GM19455 (cell line): ENCODE results near the gene TXNRD2.
"Not testable (repeated sequence)": the region's sequence is repeated elsewhere in the genome, so short reads cannot be mapped to it uniquely, and the experiment has no call there.

Source experiments
- ATAC-seq: cut with Tn5 transposase; IDR thresholded peaks from one replicate; pipeline ENCODE4 v1.9.1; 2021; ENCODE audit not compliant: unreplicated experiment

TXNRD2 gene

DNA sequence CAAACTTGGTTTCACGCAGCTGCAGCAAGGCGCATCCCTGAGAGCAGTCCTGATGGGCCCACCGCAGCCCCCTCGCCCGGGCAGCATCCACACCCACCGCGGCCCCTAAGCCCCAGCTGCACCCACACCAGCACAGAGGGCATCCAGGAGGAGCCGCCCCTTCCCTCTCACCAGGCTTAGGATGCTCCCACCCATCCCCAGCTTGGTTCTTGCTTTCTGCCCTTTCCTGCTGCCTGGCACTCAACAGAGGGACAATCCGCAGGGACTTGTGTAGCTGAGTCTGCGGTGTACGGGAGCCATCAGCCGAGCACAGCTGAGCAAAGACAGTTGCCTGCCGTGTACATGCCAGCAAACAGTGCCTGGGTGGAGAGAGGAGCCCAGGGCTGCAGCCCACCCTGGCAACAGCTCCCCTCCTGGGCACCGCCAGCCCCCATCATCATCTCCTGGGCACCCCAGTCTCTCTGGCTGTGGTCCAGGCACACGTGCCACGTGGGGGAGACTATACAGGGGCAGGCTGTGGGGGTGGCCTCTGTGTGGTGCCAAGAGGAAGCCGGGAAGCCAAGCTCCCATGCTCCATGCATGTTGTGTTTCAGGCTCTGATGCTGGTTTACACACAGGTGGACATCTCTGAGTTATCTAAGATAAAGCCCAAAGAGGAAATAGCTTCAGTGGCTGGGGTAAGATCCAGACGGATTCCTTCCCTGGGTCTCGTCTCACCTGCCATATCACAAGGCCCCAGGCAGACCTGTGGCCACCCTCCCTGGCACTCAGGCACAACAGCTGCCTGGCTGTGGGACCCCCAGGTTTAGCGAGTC is 50.9 kb downstream of the TXNRD2 start:
- ATAC-seq: no peak

DNA sequence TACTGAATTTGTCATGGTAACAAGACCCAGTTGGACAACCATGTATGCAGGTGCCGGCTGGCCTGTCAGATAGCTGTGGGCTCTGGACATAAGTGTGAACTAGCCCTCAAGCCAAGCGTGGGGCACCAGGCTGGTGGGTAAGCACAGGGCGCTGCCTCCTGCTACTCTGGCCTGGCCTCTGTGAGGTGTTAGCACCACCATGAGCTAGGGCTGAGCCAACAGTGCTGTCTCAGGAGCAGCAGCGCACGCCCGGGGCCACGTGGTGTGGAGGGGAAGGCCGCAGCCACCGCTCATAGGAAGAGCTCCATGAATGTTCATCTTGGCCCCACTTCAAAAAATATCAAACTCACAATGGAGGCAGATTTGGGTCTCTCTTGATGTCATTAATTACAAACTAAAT is 51.7 kb downstream of the TXNRD2 start:
- no peak for ATAC-seq

DNA sequence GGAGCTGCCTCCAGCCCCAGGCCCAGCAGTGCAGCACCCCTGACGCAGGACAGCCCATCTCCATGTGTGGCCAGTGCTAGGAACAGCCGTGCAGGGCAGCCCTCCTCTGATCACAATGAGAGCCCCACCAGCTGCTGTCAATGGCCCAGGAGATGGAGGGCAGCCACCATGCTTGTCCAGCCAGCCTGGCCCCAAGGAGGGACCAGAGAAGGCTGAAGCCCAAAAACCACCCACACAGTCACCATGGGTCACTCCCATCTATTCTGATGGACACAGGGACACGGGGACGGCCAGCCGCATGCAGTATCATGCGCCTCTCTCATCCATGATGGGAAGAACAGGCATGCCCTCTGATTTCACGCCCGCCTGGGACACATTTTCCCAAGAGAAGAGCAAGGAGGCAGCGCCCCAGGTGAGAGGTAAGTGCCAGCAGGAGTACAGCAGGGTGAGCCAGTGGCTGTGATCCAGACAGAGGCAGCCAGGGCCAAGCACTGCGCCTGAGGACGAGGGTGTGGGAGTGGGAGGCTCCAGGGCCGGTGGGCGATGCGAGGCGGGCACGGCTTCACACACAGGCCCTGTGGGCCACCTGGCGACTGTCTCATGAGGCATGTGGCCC is 53.4 kb downstream of the TXNRD2 start:
- ATAC-seq: no peak

DNA sequence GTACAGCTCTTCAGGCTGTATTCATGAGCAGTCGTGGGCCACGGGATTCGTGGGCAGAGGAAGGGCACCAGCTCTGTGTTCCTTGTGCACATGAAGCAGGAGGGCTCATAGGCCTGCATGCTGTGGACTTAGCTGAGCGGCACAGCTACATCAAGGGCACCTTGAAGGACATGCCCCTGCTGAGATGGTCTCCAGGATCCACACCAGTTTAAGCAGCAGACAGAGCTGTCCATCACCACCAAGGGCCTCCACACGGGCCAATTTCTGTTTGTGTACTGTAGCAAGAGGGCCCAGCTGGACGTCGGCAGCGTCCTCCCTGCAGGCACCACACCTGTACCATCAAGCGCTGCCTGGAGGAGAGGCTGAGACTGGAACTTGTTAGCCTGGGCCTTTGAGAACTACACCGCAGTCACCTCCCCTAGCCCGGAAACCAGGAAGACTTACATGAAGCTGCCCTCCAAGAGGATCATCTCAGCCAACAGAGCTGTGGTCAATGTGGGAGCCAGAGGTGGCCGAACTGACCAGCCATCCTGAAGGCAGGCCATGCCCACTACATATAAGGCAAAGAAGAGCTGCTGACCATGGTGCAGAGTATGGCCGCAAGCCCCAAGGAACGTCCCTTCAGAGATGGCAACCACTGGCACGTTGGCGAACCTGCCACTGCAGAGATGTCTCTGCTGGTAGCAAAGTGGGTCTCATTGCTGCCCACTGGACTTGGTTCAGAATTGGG is 54.2 kb downstream of the TXNRD2 start:
- ATAC-seq: no peak

DNA sequence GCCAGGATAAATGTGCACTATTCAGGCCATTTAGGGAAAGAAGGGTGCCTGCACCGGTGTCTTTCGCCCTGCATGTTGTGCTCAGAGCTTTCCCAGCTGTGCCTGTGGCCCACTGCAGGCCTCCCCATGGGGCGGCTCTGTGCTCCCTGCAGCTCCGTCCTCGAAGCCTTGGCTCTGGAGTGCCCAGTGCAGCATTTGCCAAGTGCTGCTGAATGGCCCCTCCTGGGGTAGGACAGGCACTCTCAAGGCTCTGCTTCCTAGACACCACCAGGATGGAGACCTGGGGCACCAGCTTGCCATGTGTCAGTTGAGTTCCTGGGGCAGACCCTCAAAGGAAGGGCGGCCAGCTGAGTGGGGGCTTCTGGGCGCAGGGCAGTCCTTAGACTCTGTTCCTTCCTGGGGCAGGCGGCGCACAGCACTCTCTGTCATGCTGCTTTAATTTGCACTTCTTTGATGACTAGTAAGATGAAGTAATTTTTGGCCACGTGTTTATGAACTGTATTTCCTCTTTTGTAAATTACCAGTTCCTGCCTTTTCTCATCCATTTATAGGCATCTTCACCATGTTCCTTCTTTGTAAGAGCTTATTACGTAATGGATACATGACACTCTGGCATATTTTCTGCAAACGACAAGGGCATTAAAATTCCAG is 54.9 kb downstream of the TXNRD2 start:
- no peak for ATAC-seq

DNA sequence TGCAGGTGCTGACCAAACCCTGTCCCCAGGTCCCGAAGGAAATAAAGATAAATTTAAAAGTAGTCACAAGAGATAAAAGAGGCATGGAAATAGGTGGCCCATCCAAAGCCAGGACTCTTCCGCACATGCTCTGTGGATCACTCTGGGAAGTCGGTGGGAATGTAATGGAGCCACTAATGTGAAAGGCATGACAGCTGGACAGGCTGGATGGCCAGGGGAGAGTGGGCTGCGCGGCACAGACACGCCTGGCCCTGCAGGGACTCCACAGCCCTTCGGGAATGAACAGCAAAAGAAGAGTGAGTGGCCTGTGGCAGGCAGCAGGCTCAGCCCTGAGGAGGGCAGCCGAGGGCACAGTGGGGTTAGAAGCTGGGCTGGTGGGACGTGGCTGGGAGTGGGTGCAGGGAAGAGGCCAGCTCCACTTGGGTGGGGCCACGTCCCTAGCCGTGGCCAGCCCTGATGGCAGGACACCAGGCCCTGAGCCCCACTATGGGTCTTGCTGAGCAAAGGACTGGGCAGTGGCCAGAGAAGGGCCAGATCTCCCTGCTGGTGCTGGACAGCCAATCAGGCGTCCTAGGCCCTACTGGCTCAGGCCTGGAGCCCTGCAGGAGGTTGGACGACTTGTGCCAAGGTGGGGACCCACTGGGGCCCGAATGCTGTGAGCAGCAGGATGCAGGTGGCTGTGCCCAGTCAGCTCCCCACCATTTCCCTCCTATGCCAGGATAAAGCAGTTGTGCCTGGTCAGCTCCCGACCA is 55.6 kb downstream of the TXNRD2 start:
- no peak for ATAC-seq

DNA sequence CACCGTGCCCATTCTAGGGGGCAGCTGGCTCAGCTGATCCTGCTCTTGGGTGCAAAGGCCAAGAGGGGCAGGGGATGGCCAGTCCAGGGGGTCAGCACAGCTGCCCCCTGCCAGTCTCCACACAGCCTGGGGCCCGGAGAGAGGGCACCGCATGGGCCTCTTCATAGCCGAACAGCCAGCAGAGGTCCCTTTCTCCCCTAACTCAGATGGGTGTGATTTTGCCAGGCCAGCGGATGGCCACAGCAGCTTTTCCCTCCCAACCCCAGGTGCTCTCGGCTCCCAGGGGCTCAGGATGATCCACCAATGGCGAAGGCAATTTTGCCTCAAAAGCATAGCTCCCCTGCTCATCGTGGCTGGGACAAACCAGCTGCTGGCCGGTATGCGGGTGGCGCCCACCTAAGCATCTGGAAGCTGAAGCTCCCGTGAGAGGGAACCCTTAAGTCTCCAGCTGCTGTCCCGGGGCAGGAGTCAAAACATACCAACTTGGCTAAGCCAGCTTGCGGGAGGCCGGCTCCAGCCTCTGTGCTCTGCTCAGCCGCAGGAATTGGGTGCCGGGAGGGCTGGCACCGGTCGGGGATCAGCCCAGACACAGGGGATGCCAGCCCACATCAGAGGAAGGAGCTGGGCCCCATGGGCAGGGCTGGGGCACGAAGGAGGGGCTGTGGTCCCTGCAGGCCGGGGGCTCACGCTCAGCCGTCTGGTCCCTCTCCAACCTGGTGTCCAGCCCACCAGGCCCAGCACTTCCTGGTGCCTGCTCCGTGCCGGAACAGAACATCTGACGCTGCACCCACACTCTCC is 56.5 kb downstream of the TXNRD2 start:
- no peak for ATAC-seq

DNA sequence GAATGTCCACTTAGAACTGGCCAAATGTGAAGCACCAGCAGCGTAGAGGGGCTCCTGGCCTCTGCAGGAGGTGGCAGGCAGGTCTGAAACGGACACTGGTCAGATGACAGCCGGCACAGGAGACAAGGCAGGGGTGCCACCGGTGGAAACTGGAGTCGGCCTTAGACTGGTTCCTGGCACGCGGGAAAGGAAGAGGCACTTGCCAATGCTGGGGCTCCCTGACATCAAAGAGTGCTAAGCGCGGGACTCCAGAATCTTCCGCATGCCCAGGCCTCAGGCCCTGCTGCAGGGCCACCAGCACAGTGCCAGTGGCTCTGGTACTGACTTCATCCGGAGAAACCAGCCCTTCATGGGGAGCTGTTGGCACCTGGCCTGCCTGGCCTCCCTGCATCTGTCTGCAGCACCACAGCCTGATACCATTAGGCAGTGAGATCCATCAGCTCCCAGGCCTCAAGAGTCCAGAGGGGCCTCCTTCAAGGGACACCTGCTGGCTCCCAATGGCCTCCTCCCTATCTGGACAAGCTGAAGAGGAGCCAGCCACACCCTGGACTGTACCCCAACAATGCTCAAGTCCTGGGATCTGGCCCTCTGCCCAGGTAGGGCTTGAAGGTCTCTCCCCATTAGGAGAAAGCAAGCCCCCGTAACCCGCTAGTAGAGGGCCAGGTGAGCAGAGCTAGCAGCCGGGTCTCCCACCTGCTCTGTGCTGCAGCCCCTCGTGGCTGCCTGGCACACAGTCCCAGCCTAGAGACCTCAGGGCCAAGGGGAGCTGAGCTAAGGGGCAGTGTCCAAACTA is 57.3 kb downstream of the TXNRD2 start:
- ATAC-seq: no peak

DNA sequence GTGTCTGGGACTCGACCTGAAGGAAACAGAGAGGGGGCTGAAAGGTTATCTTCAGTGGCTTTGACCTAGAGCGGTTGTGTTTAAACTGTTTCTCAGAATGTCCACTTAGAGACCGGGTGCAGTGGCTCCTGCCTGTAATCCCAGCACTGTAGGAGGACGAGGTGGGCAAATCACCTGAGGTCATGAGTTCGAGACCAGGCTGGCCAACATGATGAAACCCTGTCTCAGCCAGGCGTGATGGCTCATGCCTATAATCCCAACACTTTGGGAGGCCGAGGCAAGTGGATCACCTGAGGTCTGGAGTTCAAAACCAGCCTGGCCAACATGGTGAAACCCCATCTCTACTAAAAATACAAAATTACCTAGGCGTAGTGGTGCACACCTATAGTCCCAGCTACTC is 58.2 kb downstream of the TXNRD2 start:
- ATAC-seq: not testable (repeated sequence)

DNA sequence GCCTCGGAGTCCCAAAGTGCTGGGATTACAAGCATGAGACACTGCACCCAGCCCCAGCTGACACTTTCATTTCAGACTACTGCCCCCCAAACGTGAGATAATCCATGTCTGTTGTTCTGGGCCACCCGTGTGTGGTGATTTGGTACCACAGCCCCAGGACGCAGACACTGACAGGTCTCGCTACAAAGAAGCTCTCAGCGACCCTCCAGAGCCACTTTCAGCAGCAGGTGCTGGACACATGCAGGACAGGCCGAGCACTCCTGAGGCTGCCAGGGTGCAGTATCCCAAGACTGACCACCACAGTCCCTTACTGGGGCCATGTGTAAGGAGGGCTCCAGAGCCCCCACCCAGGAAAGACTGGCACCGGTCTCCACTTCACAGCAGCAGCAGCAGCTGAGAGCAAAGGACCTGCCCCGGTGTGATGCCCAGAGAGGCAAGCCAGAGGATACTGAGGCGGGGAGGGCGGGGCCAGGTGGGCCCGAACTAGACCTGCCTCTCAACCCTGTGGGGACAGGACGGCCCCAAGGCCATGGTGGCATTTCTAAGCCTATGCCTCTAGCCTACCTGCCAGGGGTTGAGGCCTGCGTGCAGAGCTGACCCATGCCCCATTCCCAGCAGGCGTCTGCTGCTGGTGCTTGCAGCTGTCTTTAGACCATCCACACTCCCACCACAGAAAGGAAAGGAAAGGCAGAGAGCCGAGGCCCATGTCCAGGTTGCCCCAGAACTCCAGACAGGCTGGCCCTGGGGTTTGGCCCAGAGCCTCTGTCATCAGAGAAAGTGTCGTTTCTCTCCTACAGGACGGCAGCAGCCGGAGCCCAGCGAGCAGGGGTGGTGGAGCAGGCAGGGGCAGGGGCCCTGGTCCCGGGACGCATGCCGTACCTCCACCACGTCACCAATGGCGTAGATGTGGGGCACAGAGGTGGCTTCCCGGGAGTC is 58.9 kb downstream of the TXNRD2 start:
- ATAC-seq: no peak

DNA sequence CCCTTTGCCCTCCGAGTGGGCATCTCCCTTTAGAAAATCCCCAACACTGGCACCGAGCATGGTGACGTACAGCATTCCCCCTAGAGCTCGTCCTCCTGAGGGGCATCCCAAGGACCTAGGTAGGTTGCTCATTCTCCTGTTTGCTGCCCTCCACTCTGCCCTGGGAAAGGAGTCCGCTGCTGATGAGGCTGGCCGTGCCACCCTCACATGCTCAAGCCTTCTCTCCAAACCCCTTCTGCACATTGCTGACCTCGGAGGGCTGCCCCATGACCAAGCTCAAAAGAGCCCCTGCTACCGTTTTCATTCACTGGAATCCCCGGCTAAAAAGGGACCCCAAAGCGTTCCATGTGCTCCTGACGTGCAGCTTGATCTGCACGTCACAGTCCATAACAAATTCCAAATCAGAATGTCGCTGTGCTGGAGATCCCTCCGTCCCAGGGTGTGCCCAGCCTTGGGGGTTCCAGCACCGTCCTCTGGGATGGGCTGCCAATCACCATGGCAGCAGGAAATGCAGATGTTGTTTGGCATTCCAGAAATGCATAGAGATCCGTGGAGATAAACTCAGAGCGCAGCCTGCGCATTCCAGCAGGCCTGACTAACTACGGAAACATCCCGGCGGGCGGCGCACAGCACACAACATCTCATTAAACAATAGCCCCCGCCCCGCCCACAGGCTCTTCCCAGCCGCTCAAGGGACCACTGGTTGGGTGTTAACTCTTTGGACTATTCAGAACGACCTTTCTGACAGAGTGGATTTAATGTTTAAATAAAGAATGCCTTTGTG is 60.6 kb downstream of the TXNRD2 start:
- ATAC-seq: no peak

DNA sequence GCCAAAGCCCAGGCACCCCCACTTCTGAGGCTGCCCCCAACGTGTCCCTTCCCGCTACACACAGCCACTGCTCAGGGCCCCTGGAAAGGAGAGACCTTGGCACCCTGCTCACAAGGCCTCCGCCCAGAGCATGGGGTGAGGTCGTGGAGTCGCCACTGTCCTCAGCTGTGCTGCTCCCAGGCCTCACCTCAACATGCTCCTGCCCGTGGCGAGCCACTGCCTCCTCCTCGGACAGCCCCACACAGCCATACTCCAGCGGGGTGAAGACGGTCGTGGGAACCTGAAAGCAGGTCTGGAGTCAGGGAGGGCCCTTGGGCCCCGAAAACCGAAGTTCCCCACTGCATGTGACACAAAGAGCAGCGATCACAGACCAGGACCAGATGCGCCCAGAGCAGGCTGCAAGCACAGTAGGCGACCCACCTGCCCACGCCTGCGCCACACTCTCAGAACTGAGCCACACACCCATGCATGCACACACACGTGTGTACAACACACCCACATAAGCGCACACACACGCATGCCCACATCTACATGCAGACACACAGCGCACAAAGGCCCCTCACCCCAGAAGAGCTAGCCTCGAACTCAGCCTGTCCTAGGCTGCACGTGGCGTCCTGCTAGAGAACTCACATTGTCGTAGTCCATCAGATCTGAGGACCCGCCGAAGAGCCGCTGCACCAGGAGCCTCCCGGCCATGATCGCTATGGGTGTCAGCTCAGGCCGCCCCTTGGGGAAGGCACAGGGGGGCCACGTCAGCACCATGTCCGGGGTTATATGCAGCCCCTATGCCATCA is 61.4 kb downstream of the TXNRD2 start:
- no peak for ATAC-seq

DNA sequence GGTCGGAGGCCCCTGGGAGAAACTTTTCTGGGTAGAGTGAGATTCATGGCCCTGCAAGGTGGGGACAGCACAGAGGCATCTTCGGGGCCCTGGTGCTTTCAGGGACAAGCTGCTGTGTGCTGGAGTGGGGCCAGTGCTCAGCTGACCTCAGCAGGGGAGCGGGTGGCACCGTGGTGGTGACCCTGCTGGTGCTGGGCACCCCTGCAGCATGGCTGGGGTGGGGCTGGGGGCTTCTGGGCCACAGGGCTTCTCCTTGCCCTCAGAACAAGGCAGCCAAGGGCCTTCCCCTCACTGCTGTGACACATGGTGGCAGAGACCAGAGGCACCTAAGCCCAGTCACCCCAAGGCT is 62.0 kb downstream of the TXNRD2 start:
- ATAC-seq: no peak

DNA sequence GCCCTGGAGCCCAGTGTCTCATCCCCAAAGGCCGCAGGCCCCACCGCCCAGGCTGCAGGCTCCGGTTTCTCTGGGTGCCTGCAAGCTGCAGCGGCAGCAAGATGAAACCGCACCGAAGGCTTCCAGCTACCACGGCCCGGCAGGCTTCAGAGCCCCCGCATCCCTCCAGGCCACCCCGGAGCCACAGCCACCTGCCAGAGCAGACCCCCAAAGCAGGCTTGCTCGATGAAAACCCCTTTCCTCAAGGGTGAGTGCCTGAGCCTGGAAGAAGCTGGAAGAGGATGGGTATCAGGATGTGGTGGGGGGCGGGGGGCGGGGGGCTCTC is 62.4 kb downstream of the TXNRD2 start:
- ATAC-seq: no peak

DNA sequence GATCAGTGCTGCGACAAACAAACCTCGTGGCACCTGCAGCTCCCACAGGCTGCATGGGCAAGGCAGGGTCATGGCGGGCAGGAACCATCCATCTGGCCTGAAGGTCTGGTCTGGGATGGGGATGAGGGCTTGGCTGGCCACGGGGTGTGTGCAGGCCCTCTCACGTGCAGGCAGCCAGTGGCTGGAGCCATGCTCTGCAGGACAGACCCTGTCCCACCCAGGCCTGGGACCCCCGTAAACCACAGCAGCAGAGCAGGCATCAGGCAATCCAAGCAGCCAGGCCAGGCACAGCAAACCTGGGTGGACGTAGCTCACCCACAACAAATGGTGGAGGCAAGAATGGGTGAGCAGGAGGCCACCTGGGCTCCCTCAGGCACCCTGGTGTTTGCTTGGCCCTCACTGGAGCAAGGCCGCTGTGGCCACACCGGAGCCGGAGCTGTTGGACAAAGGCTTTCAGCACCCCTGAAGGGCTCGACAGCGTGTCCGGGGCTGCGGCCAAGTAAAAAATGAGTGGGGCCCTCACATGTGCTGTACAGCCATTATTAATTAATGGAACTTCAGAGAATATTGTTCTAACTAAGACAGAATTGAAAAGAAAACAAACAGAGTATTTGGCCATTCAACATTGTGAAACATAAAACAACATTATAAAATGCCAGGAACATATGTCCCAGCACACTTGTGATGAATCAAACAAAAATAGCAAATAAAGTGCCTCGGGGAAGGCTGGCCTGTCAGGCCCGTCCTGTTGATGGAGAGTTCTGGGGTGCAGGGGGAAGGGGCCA is 63.0 kb downstream of the TXNRD2 start:
- ATAC-seq: no peak
